ENCODE data around the gene ANKS4B.

DNA sequence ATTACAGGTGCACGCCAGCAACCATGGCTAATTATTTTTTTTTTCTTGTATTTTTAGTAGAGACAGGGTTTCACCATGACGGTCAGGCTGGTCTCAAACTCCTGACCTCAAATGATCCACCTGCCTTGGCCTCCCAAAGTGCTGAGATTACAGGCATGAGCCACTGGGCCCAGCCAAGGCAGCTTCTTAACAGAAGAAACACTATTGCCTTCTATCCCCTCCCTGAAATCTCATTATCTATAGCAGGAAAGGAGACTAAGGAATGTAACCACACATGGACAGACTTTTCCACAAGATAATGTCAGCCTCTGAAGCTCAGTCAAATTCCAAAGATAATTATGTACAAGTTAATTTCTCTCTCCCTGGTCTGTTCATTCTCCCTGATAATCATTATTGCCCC, 16.4 kb upstream of the ANKS4B start:
- TF ChIP-seq, protein P1, sequence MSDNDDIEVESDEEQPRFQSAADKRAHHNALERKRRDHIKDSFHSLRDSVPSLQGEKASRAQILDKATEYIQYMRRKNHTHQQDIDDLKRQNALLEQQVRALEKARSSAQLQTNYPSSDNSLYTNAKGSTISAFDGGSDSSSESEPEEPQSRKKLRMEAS (IDR thresholded peaks at IDR 0.05; ENCODE audit: insufficient read depth, insufficient read length): no peak
- TF ChIP-seq, protein P2, sequence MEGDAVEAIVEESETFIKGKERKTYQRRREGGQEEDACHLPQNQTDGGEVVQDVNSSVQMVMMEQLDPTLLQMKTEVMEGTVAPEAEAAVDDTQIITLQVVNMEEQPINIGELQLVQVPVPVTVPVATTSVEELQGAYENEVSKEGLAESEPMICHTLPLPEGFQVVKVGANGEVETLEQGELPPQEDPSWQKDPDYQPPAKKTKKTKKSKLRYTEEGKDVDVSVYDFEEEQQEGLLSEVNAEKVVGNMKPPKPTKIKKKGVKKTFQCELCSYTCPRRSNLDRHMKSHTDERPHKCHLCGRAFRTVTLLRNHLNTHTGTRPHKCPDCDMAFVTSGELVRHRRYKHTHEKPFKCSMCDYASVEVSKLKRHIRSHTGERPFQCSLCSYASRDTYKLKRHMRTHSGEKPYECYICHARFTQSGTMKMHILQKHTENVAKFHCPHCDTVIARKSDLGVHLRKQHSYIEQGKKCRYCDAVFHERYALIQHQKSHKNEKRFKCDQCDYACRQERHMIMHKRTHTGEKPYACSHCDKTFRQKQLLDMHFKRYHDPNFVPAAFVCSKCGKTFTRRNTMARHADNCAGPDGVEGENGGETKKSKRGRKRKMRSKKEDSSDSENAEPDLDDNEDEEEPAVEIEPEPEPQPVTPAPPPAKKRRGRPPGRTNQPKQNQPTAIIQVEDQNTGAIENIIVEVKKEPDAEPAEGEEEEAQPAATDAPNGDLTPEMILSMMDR (IDR thresholded peaks at IDR 0.05; ENCODE audit: extremely low read depth in 1 of 2, insufficient read depth in 1 of 2, low read depth in 1 of 2, low read length in 2 of 2): no peak
- TF ChIP-seq EZH2 (IDR thresholded peaks at IDR 0.05; ENCODE audit: borderline replicate concordance, low read depth, low read length, severe bottlenecking) (no peak), MYC (IDR thresholded peaks at IDR 0.05; ENCODE audit: low read depth, low read length) (no peak), POLR2A (IDR thresholded peaks at IDR 0.05; ENCODE audit: low read depth, low read length) (no peak), POLR2AphosphoS5 (IDR thresholded peaks at IDR 0.05; ENCODE audit: insufficient read depth, low read depth, low read length) (no peak), GATA2 (IDR thresholded peaks at IDR 0.05; ENCODE audit: insufficient read depth, insufficient read length, low read depth, low read length) (no peak)

Data from endothelial cell of umbilical vein (primary cell).